DMS 273 (cell line): ENCODE data around the gene CRAMP1.

Experiments used
- DNase-seq: peaks from one replicate; lab custom pipeline; 2025; ENCODE audit not compliant: unreplicated experiment; lab: John Stamatoyannopoulos, UW

Gene CRAMP1

DNA sequence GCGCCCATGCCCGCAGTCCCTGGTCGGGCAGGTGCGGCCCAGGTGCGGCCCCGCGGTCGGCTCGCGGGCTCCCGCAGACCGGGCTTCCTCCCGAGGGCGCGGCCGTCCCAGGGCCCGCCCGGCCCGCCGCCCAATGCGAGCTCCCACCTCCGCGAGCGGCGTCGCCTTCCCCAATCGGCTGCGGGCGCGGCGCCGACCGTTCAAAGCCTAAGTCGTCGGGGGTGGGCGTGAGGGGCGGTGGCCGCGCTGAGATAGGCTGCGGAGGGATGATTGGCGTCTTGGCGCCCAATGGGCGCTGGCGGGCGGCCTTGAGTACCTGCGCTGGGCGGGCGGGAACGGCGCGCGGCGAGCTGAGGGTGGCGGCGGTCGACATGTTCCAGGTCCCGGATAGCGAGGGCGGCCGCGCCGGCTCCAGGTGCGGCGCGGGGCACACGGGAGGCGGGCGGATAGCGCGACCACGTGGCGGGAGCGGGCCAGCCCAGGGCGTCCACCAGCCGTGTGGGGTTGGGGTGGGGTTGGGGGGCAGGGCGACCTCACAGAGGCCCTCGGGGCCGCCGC is 65.9 kb downstream of the CRAMP1 start, which contains the start of gene JPT2:
Gene JPT2 (plus strand): TSS at position 338 of the 558 bp plus-strand sequence. CDS start 34 bp downstream, at position 372.
- DNase-seq, result peak; percentile 99

DNA sequence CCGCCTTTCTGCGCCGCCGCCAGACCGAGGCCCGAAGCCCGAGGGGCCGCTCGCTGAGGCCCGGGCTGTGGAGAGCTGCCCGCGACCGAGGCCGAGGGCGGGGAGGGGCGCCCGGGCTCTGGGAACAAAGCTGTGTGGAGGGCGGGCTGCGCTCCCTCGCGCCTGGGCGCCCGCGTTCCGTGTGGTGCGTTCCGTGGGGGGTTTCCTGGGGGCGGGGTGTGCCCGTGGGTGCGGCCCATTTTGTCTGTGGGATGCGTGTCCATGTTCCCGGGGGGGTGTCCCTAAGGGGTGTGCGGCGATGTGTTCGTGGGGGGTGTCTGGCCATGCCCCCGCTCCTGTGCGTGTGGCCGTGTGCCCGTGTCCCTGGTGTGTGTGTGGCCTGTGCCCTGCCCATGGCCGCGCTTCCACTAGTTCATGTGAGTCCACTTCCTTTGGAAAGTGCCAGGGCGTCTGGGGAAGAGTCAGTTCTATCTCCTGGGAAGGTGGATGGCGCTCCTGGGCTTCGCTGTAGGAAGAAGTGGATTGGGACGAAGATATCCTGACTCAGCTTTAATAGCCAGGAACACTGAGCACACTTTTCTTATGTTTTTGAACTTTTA is 66.4 kb downstream of the CRAMP1 start:
- peak; percentile 52 for DNase-seq

GRCh38 chr16:1680361-1680760 is 68.2 kb downstream of the CRAMP1 start:
- no peak for DNase-seq

DNA sequence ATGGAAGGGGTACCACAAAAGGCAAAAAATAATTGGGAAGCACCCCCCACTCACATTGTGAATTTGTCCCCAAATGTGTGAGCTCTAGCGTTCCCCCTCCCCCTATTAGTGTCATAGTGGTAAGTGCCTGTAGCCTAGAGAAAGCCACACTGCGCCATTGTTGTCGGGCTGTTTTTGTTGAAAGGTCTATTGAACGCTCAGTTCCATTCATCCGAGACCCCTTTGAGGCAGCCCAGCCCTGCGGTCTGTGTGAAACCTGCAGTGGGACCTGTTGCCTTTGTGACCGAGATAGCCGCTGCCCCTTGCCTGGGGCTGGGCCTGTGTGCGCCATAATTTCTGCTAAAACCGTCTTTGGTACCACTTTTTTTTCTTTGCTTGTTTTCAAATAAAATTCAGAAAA is 68.9 kb downstream of the CRAMP1 start:
- DNase-seq, result no peak

- DNase-seq, result no peak
These were observed 75.5 kb downstream of the CRAMP1 start for GRCh38 chr16:1687427-1688316.

- no peak for DNase-seq
These were observed 76.8 kb downstream of the CRAMP1 start for GRCh38 chr16:1688807-1689560.

DNA sequence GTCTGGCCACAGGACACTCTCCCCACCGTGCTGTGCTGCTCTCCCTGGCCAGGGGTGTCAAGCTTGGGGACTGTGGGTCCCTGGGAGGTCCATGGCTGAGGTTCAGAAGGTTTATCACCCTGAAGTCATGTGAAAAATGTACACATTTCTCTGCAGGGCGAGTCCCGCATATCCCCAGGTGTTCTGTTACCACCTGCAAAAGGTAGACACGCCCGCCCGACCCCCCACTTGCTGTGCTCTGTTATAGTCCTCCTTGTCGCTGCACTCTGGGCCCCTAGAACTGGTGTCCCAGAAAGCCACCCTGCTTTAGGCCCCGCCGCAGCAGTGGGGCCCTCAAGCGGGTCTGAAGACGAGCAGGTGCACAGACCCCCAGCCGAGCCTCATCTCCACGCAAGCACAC is 77.7 kb downstream of the CRAMP1 start:
- no peak for DNase-seq

GRCh38 chr16:1690810-1691209 is 78.7 kb downstream of the CRAMP1 start:
- no peak for DNase-seq

DNA sequence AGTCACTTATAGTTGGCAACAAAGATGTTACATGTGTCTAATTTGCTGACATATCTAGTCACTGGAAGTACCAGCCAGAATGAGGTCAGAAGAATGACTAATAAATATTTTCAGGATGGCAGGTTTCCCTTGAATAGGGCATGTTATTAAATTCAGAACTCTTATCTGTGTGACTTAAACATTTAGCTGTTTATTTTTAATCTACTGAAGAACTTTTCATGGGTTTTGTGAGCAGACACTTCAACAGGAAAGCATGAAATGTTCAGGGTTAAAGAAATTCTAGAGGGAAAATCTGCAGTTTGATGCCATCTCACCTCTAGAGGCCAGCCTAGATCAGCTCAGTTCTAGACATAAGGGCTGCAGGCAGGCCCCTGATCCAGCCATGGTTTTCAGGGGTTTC is 79.1 kb downstream of the CRAMP1 start:
- no peak for DNase-seq

DNA sequence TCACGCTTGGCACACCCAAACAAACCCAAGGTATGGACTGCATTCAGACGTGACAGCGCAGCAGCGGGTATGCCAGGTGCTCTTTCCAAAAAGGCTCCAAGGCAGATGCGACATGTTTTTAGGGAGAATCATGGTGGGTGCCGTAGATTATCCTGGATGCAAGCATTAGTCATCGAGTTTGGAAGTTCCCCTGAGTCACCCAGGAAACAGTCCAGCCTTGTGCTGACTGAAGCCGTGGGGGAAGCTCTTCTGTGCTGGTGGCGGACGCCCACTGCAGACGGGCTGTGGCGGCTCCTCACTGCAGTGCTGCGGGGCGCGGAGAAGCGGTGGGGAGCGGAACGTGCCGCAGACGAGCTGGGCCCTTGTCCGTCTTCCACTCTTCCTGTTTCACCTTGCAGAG is 79.8 kb downstream of the CRAMP1 start:
- DNase-seq, result no peak

GRCh38 chr16:1696863-1697262 is 84.7 kb downstream of the CRAMP1 start:
- no peak for DNase-seq

DNA sequence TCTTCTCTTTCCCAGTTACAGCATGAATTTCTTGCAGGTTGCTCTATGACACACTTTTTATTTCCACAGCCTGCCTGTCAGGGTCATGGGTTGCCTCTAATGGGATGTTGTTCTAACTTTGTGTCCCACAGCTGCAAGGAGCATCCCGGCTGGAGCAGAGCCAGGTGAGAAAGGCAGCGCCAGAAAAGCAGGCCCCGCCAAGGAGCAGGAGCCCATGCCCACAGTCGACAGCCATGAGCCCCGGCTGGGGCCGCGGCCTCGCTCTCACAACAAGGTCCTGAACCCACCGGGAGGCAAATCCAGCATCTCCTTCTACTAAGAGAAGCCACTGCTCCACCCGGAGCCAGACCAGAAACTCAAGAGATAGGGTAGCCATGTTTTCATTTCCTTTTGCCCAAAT is 86.5 kb downstream of the CRAMP1 start:
- DNase-seq, result no peak

- no peak for DNase-seq
These were observed 88.1 kb downstream of the CRAMP1 start for GRCh38 chr16:1700246-1700645.

GRCh38 chr16:1701216-1701878 is 89.2 kb downstream of the CRAMP1 start:
- no peak for DNase-seq

- peak; percentile 70 for DNase-seq
These were observed 93.1 kb downstream of the CRAMP1 start for GRCh38 chr16:1705324-1705687.

DNA sequence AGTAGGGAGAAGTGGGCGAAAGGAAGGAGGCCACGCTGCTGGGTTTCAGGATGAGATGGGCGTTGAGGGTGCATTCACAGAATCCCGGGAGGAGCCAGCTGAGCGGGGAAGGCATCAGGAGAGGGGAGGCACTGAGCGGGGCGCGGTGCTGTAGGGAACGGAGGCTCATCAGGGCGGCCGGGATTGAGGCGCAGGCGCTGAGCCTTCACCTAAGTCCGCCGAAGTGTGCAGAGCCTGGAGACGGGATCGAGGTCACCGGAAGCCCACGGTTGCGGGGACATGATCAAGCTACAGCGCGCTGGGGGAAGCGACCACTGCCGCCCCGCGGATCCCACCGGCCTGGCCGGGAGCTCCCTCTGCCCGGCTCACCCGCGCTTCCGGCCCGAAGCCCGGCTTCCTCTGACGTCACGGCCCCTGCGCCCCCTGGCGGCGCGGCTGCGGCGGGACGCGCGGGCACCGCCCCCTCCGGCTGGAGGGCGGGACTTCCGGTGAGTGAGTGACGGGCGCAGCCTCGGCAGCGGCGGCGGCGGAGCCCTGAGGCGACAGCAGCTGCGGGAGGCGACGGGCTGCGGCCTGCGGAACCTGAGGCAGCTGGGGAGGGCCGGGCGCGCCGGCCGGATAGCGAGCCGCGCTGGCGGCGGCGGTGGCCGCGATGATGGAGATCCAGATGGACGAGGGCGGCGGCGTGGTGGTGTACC is 93.7 kb downstream of the CRAMP1 start, which contains the start of gene MAPK8IP3:
Gene MAPK8IP3 (plus strand): TSS at position 508 of the 698 bp plus-strand sequence. CDS start 145 bp downstream, at position 653.
- DNase-seq, result peak; percentile 96

DNA sequence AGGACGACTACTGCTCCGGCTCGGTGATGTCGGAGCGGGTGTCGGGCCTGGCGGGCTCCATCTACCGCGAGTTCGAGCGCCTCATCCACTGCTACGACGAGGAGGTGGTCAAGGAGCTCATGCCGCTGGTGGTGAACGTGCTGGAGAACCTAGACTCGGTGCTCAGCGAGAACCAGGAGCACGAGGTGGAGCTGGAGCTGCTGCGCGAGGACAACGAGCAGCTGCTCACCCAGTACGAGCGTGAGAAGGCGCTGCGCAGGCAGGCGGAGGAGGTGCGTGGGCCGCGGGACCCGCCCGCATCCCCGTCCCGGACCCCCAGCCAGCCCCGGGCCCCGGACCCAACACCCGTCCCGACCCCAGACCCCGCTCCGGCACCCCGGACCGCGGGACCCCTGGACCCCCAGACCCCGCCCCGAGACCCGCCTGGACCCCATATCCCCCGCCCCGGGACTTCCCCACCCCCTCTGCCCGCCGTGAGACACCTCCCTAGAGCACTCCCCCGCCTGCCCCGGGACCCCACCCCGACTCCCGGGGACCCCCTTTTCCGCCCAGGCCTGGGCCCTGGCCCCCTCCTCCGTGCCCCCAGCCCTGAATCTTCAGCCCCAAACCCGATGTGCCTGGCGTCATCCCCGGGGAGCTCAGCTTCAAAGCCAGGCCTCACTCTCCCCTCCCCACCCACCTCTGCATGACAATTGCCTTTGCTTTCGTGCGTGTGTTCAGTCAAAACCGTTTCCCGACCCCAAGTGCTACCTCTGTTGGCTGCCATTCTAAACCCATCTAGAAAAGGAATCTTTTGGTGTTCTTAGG is 94.4 kb downstream of the CRAMP1 start:
- DNase-seq, result peak; percentile 83

DNA sequence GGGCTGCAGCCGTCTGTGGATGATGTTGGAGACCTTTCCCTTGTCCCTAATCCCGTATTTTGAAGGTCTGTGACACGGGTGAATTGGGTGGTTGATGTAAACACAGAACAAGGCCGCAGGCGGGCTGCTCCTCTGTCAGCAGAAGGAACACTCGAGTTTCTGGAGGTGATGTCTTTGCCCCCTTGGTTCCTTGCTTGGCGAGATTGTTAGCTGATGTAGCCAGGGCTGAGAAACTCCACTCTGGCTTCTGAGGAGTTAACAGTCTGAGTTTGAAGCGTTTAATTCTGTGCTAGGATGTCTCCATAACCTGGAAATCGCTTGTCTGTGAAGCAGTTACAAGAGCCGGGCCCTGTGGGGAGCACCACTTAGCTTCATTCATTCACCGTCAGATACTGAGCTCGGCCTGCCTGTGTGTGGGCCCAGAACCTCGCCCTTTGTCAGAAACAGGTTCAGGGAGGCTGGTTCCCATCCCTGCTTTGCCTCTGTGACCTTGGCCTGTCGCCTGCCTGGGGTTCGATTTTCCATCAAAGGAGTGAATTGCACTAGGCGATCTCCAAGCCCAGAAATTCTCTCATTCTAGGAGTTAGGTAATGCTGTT is 95.1 kb downstream of the CRAMP1 start:
- DNase-seq, result peak; percentile 56
